Ishikawa (cell line): ENCODE data around the gene CADPS.

Experiments used
- CEBPB ChIP-seq: IDR thresholded peaks from 2 replicates; pipeline ENCODE4 v1.6.1; 2012
- CREB1 ChIP-seq: IDR thresholded peaks from 2 replicates; pipeline ENCODE4 v1.6.1; 2012; ENCODE audit warnings: low read depth
- EGR1 ChIP-seq: IDR thresholded peaks from 2 replicates; pipeline ENCODE4 v1.6.1; 2012
- EP300 ChIP-seq: IDR thresholded peaks from 2 replicates; pipeline ENCODE4 v1.6.1; 2012; ENCODE audit warnings: borderline replicate concordance
- FOXM1 ChIP-seq: IDR thresholded peaks from 2 replicates; pipeline ENCODE4 v1.6.1; 2012; ENCODE audit warnings: low read depth, borderline replicate concordance
- NFIC ChIP-seq: IDR thresholded peaks from 2 replicates; pipeline ENCODE4 v1.6.1; 2012
- RAD21 ChIP-seq: IDR thresholded peaks from 2 replicates; pipeline ENCODE4 v1.6.1; 2012; ENCODE audit warnings: low read depth
- TAF1 ChIP-seq: IDR thresholded peaks from 2 replicates; pipeline ENCODE4 v1.6.1; 2012; ENCODE audit warnings: low read depth, mild to moderate bottlenecking
- TCF12 ChIP-seq: IDR thresholded peaks from 2 replicates; pipeline ENCODE4 v1.6.1; 2012; ENCODE audit warnings: low read depth
- TEAD4 ChIP-seq: IDR thresholded peaks from 2 replicates; pipeline ENCODE4 v1.6.1; 2012
- USF1 ChIP-seq: IDR thresholded peaks from 2 replicates; pipeline ENCODE4 v1.6.1; 2012
- YY1 ChIP-seq: IDR thresholded peaks from 2 replicates; pipeline ENCODE4 v1.6.1; 2012; ENCODE audit warnings: low read depth
- ZBTB7A ChIP-seq: IDR thresholded peaks from 2 replicates; pipeline ENCODE4 v1.6.1; 2012; ENCODE audit warnings: low read depth
- TF ChIP-seq, protein P1 (sequence below): IDR thresholded peaks from 2 replicates; pipeline ENCODE4 v1.6.1; 2012; ENCODE audit warnings: low read depth, mild to moderate bottlenecking
- TF ChIP-seq, protein P2 (sequence below): IDR thresholded peaks from 2 replicates; pipeline ENCODE4 v1.6.1; 2012

The CADPS gene

GRCh38 chr3:62467966-62468722 is 407.1 kb downstream of the CADPS start:
- TF ChIP-seq YY1 (no peak), TCF12 (no peak), TEAD4 (no peak), FOXM1 (no peak), ZBTB7A (no peak), TAF1 (no peak), USF1 (no peak), EGR1 (no peak), CEBPB (no peak), NFIC (no peak), CREB1 (no peak), RAD21 (no peak), EP300 (no peak)
- TF ChIP-seq, protein P1, sequence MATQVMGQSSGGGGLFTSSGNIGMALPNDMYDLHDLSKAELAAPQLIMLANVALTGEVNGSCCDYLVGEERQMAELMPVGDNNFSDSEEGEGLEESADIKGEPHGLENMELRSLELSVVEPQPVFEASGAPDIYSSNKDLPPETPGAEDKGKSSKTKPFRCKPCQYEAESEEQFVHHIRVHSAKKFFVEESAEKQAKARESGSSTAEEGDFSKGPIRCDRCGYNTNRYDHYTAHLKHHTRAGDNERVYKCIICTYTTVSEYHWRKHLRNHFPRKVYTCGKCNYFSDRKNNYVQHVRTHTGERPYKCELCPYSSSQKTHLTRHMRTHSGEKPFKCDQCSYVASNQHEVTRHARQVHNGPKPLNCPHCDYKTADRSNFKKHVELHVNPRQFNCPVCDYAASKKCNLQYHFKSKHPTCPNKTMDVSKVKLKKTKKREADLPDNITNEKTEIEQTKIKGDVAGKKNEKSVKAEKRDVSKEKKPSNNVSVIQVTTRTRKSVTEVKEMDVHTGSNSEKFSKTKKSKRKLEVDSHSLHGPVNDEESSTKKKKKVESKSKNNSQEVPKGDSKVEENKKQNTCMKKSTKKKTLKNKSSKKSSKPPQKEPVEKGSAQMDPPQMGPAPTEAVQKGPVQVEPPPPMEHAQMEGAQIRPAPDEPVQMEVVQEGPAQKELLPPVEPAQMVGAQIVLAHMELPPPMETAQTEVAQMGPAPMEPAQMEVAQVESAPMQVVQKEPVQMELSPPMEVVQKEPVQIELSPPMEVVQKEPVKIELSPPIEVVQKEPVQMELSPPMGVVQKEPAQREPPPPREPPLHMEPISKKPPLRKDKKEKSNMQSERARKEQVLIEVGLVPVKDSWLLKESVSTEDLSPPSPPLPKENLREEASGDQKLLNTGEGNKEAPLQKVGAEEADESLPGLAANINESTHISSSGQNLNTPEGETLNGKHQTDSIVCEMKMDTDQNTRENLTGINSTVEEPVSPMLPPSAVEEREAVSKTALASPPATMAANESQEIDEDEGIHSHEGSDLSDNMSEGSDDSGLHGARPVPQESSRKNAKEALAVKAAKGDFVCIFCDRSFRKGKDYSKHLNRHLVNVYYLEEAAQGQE: no peak
- TF ChIP-seq, protein P2, sequence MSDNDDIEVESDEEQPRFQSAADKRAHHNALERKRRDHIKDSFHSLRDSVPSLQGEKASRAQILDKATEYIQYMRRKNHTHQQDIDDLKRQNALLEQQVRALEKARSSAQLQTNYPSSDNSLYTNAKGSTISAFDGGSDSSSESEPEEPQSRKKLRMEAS: no peak

DNA sequence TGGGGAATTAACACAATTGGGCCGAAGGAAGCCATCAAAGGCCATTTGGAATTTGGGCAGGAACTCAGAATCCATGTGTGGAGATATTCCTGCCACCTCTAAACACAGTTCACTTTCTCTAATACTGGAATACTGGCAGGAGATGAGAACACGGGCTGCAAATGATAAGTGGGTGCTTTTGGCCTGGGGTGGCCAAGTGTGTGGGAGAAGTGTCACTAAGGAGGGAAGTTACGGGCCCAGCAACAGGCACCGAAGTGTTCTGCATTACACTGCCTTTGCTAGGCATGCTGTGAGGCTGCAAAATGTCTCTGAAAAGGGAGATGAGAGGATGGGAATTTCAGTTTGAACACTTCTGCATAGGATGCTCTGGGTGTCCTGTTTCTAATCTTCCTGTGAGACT is 412.4 kb downstream of the CADPS start:
- no peak for TF ChIP-seq EGR1
- no peak for TF ChIP-seq NFIC
- TF ChIP-seq, protein P2: no peak
- TF ChIP-seq ZBTB7A: no peak
- no peak for TF ChIP-seq USF1
- no peak for TF ChIP-seq TEAD4
- no peak for TF ChIP-seq YY1
- no peak for TF ChIP-seq EP300
- TF ChIP-seq CREB1: no peak
- no peak for TF ChIP-seq RAD21
- TF ChIP-seq FOXM1: no peak
- TF ChIP-seq, protein P1: no peak
- TF ChIP-seq TCF12: no peak
- TF ChIP-seq TAF1: no peak

- TF ChIP-seq RAD21 (no peak), USF1 (no peak), EGR1 (no peak), TAF1 (no peak), CREB1 (no peak), TEAD4 (no peak), FOXM1 (no peak), CEBPB (no peak), TCF12 (no peak), NFIC (no peak), EP300 (no peak), YY1 (no peak), ZBTB7A (no peak)
- TF ChIP-seq, protein P1: no peak
- TF ChIP-seq, protein P2: no peak
These were observed 413.0 kb downstream of the CADPS start for GRCh38 chr3:62462104-62462762.
